Measurements from ENCODE around the gene SECTM1.
"Not testable (repeated sequence)": the region's sequence is repeated elsewhere in the genome, so short reads cannot be mapped to it uniquely, and the experiment has no call there.

Gene SECTM1

GRCh38 chr17:82367724-82368524 is 34.4 kb upstream of the SECTM1 start:
- DNase-seq, result no peak

- DNase-seq, result no peak
Observed at GRCh38 chr17:82366749-82367148, 33.2 kb upstream of the SECTM1 start.

- no peak for DNase-seq
Observed at GRCh38 chr17:82365606-82366295, 32.2 kb upstream of the SECTM1 start.

GRCh38 chr17:82361885-82362633 is 28.5 kb upstream of the SECTM1 start:
- no peak for DNase-seq

GRCh38 chr17:82359451-82360074 is 26.0 kb upstream of the SECTM1 start:
- DNase-seq, result not testable (repeated sequence)

GRCh38 chr17:82358465-82359350 is 25.1 kb upstream of the SECTM1 start, which contains the start of gene TEX19:
TSS of gene TEX19 (plus strand) at chr17:82359247. CDS start at chr17:82362151, 2,904 bp downstream.
- no peak for DNase-seq

GRCh38 chr17:82357394-82357793 is 23.8 kb upstream of the SECTM1 start:
- no peak for DNase-seq

GRCh38 chr17:82356845-82357355 is 23.3 kb upstream of the SECTM1 start:
- DNase-seq, result no peak

GRCh38 chr17:82355770-82356427 is 22.3 kb upstream of the SECTM1 start:
- DNase-seq, result no peak

GRCh38 chr17:82354804-82355308 is 21.3 kb upstream of the SECTM1 start:
- DNase-seq, result no peak

GRCh38 chr17:82353484-82353883 is 19.9 kb upstream of the SECTM1 start:
- DNase-seq, result no peak

- DNase-seq, result peak; percentile 83 to 85
Observed at GRCh38 chr17:82351713-82352488, 18.3 kb upstream of the SECTM1 start.

- DNase-seq, result no peak
Observed at GRCh38 chr17:82351254-82351712, 17.7 kb upstream of the SECTM1 start.

- peak; percentile 33 to 40 for DNase-seq
Observed at GRCh38 chr17:82350182-82351030, 16.8 kb upstream of the SECTM1 start.

GRCh38 chr17:82349287-82349701 is 15.7 kb upstream of the SECTM1 start:
- no peak for DNase-seq

- no peak for DNase-seq
Observed at GRCh38 chr17:82348866-82349265, 15.3 kb upstream of the SECTM1 start.

GRCh38 chr17:82348434-82348833 is 14.9 kb upstream of the SECTM1 start:
- DNase-seq, result no peak

GRCh38 chr17:82347994-82348393 is 14.4 kb upstream of the SECTM1 start:
- DNase-seq, result not testable (repeated sequence)
